Upper lobe of left lung (tissue), 4 donors: ENCODE data around the gene QKI.

Experiments
- CTCF ChIP-seq, 6 experiments: fragments of 450-650 bp in 4 of 6; fragments of 200-600 bp in 2 of 6; sonication (generic) in 2 of 6; IDR thresholded peaks; one replicate each; pipeline ENCODE4 v1.5.1; 2016 to 2019; ENCODE audit warnings: antibody characterized with exemption in 6 of 6
- EP300 ChIP-seq, 4 donors: sonication (generic); formaldehyde crosslinking; IDR thresholded peaks; one replicate each; pipeline ENCODE4 v1.5.1; 2017; ENCODE audit warnings: antibody characterized with exemption in 4 of 4, control low read depth in 2 of 4
- POLR2A ChIP-seq, 4 donors: fragments of 450-650 bp; IDR thresholded peaks; one replicate each; pipeline ENCODE4 v1.5.1; 2016 to 2017; ENCODE audit warnings: antibody characterized with exemption in 4 of 4, mild to moderate bottlenecking in 2 of 4

GRCh38 chr6:163367497-163368183 is 46.9 kb upstream of the QKI start:
- no peak for TF ChIP-seq CTCF (IDR thresholded peaks at IDR 0.05)
- peak in 1 of 4 donors; percentile 71 for TF ChIP-seq EP300 (IDR thresholded peaks at IDR 0.05)
- no peak for TF ChIP-seq POLR2A (IDR thresholded peaks at IDR 0.05)
